GM10266 (cell line): Measurements from ENCODE around the gene ZBTB37.

Source experiments
- DNase-seq: peaks from one replicate; pipeline ENCODE4 v3.0.0; 2012; ENCODE audit errors: extremely low spot score
- CTCF ChIP-seq: IDR thresholded peaks from 2 replicates; pipeline ENCODE4 v1.5.1; 2012; ENCODE audit warnings: mild to moderate bottlenecking, low read depth; ENCODE audit not compliant: control insufficient read depth, insufficient read depth; ENCODE audit errors: missing control alignments

ZBTB37 gene

GRCh38 chr1:173868266-173869020 is at the start of gene ZBTB37:
ZBTB37 (plus strand) TSS chr1:173868380; CDS start chr1:173870226, 1,846 bp downstream.
- DNase-seq = peak; percentile 86
- TF ChIP-seq CTCF = peak; percentile 22

DNA sequence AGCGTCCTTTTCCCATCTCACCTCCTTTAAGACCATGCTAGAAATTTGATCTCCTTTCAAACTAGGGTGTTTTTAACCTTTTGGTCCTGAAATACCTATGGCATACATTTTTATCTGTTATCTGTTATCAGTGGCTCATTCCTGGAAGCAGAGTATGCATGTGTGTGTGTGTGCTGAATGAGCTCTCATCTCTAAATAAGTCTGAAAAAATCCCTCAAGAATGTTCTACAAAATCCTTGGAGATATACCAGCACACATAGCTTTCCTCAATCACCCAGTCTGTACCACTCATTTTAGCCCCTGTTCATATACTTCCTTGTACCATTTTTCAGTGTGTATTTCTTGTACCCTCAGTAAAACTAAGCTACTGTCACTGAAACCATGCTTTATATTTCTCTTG is 49.7 kb upstream of the ZBTB37 start:
- no peak for DNase-seq

DNA sequence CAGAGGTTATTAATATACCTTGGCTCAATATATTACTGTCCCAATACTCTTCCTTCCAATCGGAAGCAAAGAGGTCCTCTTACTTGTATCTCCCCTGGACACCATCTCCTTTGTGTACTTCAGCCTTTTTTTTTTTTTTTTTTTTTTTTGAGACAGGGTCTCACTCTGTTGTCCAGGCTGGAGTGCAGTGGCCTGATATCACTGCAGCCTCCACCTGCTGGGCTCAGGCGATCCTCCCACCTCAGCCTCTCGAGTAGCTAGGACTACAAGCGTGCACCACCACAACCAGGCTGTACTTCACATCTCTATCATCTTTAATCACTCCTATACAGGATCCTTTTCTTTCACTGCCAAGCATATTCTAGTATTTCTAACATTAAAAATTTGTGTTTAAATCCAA is 46.5 kb upstream of the ZBTB37 start:
- DNase-seq = no peak
- no peak for TF ChIP-seq CTCF

More for the DNA sequence above, 49.7 kb upstream of the ZBTB37 start:
- TF ChIP-seq CTCF = no peak

- DNase-seq = peak; percentile 6
- no peak for TF ChIP-seq CTCF
These were observed 44.3 kb upstream of the ZBTB37 start for GRCh38 chr1:173823781-173824314.

DNA sequence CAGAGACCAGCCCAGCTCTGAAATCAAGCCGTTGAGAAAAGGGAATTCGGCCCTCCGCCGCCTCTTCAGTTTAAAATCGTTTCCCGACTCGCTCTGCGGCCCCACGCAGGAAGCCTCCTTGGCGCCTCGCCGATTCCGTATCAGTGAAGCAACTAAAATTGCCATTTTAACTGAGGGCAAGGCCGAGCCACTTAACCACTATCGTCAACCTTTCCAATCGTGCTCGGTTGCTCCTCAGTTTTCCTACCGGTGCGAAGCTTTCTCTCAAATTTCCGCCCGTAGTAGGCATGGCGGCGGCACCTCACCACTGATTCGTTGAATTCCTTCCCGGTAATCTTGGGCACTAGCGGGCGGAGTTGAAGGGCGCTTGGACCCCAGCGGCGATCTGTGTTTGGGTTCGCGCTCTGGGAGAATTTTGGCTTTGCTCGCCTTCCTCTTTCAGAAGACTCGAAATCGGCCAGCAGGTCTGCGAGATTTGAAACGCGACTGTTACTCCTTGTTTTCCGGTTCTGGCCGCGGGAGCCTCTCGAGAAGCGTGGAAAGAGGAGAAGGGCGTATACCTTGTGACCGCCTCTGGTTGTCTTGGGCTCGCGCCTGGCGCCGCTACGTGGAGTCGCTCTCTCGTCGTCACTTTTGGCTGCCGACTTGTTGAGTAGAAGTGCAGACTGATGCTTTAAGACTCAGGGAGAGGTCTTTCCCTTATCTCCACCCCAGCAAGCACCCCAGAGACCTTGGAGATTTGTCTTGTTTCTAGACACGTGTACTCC is 43.7 kb upstream of the ZBTB37 start, which contains the start of the genes CENPL and DARS2:
TSS of gene CENPL (minus strand) at position 569 of the 767 bp plus-strand sequence. CDS start 13,584 bp downstream, outside the sequence.
TSS of gene DARS2 (plus strand) at position 359 of the 767 bp plus-strand sequence. CDS start 557 bp downstream, outside the sequence.
- DNase-seq = peak; percentile 86
- TF ChIP-seq CTCF = no peak

GRCh38 chr1:173827611-173828010 is 40.6 kb upstream of the ZBTB37 start:
- no peak for DNase-seq

More at GRCh38 chr1:173827611-173828010, 40.6 kb upstream of the ZBTB37 start:
- no peak for TF ChIP-seq CTCF
